Omental fat pad (tissue), 4 donors: ENCODE results near the gene TMEM178B. TPM values are rescaled to one million over a fixed set of nuclear protein-coding genes. Genes with fewer than 3 reads are reported as not detected.
"Not testable (repeated sequence)": the region's sequence is repeated elsewhere in the genome, so short reads cannot be mapped to it uniquely, and the experiment has no call there.

Source experiments
- ATAC-seq: fragments of 150-250 bp; one replicate; pipeline ENCODE4 v1.9.1; 2016; ENCODE audit warnings: mild to moderate bottlenecking, moderate library complexity; ENCODE audit not compliant: low FRiP score
- DNase-seq: peaks from one replicate; pipeline ENCODE4 v3.0.0-alpha.2; 2019; ENCODE audit warnings: low spot score
- CTCF ChIP-seq, 3 donors: fragments of 450-650 bp; IDR thresholded peaks; one replicate each; pipeline ENCODE4 v1.5.1; 2016 to 2017; ENCODE audit warnings: antibody characterized with exemption in 3 of 3, mild to moderate bottlenecking in 3 of 3, moderate library complexity in 2 of 3
- total RNA-seq, 4 donors: library from RNA; depleted of rRNA; stranded (reverse); fragments of >200 nt; gene quantifications; one replicate each; pipeline ENCODE4 v1.1.0, GENCODE V29; 2016

The TMEM178B gene
- total RNA-seq, 4 donors from 2014 or later: 0.50 to 1.3 (median 0.81) TPM

- TF ChIP-seq CTCF (IDR thresholded peaks at IDR 0.05): no peak
- no peak for ATAC-seq
- DNase-seq: no peak
These were observed 328.6 kb downstream of the TMEM178B start for GRCh38 chr7:141402277-141402996.

- not testable (repeated sequence) for DNase-seq, ATAC-seq
These were observed 330.0 kb downstream of the TMEM178B start for GRCh38 chr7:141403846-141404245.

GRCh38 chr7:141406347-141406746 is 332.5 kb downstream of the TMEM178B start:
- no peak for DNase-seq
- no peak for TF ChIP-seq CTCF (IDR thresholded peaks at IDR 0.05)
- no peak for ATAC-seq

GRCh38 chr7:141407893-141408292 is 334.0 kb downstream of the TMEM178B start:
- no peak for ATAC-seq
- TF ChIP-seq CTCF (IDR thresholded peaks at IDR 0.05): no peak
- no peak for DNase-seq

GRCh38 chr7:141408440-141408839 is 334.6 kb downstream of the TMEM178B start:
- no peak for ATAC-seq
- DNase-seq: no peak
- TF ChIP-seq CTCF (IDR thresholded peaks at IDR 0.05): no peak

- DNase-seq: no peak
- no peak for ATAC-seq
- no peak for TF ChIP-seq CTCF (IDR thresholded peaks at IDR 0.05)
These were observed 335.4 kb downstream of the TMEM178B start for GRCh38 chr7:141409219-141409618.

- ATAC-seq (no peak), DNase-seq (no peak)
These were observed 336.0 kb downstream of the TMEM178B start for GRCh38 chr7:141409801-141410329.

More at GRCh38 chr7:141409801-141410329, 336.0 kb downstream of the TMEM178B start:
- no peak for TF ChIP-seq CTCF (IDR thresholded peaks at IDR 0.05)
